ACHN (cell line): ENCODE measurements around the gene VAV2.

ENCODE experiments used
- DNase-seq: peaks from one replicate; pipeline ENCODE4 v3.0.0-alpha.2; 2015
- in situ Hi-C: cut with HindIII; loops from 2 replicates; pipeline ENCODE4 v1.10.0; 2017; ENCODE audit warnings: low sequenced_read_pairs, low pct_ligation_motif_present, low pct_unique_long_range_greater_than_20kb

Gene VAV2

DNA sequence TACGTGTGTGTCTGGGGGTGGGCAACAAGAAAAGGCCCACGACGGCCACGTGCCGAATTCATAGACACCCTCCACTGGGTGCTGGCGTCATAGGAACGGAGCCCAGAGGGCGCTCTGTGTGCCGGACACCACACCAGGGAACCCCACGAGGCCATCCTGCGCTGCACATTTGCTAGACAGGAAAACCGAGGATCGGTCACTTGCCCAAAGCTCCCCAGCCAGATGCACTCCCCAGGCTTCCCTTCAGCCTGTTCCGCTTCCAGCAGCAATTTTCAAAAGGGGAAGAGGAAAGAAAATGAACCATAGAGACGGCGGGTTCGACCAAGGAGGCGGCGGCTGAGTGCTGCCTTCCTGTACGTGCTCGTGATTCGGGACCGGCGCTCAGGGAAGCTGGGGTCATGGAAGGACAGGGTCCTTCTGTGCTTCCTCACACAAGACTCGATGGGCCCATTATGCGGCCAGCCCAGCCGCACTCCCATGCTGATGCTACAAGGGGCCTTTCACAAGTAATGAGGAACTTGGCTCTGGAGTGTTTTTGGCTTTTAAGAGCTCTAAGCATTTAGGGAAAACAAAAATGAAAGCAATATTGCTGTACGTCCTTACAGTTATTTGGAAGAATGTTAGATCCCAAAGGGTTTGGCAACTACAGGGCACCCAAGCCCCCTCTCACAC, 129.4 kb downstream of the VAV2 start:
- in situ Hi-C loops, result no loop called here
- no peak for DNase-seq

DNA sequence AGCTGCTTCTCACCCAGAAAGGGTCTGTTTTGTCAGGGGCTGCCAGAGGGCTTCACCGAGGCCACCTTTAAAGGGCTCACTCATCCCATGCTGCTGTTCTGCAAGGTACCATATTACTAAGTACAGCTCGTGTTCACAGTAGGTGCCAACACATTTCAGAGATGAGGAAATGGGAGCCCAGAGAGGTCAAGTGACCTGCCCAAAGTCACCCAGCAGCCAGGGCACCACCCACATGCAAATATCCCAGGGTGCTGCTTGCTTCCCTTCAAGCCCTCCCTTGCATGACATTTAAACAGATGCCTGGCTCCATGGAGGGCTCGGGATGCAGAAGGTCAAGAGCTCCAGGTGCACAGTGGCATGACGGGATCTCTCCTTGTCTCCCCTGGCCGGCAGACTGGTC, 130.4 kb downstream of the VAV2 start:
- no peak for DNase-seq
- in situ Hi-C loops, result no loop called here

DNA sequence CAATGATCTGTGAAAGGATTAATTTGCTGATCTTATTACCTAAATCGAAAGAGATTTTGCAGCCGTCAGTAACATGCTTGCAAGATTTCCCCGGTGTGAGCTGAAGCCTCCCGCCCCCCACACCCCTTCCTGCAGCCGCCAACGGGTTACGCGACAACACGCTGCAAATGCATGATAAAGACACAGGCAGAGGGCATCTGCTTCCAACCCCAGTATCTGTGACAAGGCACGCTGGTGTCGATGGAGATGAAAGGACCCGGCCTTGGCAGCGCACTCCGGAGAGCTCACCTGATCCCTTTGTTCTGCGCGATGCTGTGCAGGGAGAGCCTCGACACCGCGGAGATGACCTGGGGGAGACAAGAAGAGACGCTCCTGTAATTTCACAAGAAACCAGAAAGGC, 131.0 kb downstream of the VAV2 start:
- in situ Hi-C loops, result no loop called here
- no peak for DNase-seq

DNA sequence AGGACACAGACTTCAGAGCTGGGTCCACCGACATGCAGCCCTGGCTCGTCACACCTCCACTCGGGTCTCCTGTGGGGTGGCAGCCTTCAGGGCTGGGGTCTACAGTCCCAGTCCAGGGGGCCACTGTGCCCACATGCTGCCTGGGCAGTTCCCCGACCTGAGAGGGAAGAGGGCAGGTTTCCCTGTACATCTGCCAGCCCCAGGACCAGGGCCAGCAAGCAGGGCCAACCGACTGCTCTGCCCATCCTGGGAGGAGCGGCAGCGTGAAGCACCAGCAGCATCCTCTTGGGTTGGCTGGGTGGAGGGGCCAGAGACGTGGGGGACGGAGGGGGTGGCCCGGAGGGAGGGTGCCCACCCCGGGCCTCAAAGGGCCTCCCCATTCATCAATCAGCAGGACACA, 133.4 kb downstream of the VAV2 start:
- in situ Hi-C loops, result no loop called here
- no peak for DNase-seq

DNA sequence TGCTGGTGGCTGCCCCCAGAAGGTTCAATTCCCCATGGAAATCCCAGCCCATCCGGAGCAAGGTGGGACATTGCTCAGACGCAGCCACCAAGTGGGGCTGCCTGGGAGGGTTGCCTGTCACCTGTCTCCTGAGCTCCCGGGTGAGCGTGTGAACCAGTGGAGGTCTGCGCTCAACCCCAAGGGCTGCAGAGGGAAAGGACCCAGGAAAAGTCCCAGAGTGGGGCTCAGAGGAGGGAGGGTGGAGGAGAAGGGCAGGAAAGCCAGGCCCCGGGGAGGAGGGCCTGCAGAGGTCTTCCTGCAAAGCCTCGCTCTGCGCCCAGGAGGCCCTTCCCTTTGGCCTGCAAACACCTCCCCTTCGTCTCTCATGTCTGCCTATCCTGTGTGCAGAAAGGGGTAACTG, 134.5 kb downstream of the VAV2 start:
- in situ Hi-C loops, result no loop called here
- DNase-seq, result no peak

DNA sequence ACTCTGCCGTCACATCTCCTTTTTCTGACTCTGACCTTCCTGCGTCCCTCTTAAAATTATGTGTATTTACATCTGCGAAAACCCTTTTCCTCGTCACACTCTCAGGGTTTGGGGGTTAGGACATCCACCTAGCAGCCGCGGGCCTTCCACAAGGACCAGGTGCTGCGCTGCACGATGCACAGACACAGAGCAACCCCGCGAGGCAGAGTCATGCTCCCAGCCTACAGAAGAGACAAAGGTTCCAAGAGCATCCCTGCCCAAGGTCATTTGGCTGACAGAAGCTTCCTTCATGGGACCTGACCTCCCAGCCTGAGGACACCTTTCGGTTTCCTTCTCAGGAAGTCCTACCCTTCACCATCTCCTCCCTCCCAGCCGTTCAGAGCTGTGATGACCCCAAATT, 135.3 kb downstream of the VAV2 start:
- in situ Hi-C loops, result no loop called here
- DNase-seq, result no peak

DNA sequence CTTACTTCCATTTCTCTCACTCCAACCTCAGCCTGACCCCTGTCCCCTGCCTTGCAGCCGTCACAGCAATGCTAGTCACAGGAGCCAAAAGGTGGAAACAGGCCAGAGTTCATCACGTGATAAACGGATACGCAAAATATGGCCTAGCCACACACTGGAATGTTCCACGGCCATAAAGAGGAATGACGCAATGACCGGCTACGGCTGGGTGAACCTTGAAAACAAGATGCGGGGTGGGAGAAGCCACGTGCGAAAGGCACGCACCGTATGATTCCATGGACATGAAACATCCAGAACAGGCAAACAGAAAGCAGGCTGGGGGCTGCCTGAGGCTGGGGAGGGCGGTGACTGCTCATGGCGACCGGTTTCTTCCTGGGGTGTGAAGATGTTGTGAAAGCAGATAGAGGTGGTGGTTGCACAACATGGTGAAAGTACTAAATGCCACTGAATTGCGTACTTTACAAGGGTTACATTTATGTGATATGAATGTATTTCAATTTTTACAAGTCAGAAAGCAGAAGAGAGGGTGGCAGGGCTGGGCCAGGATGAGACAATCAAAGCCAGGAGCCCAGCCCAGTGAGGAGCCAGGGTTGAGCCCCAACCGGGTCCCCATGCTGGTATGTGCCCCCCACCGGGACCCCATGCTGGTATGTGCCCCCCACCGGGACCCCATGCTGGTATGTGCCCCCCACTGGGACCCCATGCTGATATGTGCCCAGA, 136.2 kb downstream of the VAV2 start:
- DNase-seq, result no peak
- in situ Hi-C loops, result no loop called here

DNA sequence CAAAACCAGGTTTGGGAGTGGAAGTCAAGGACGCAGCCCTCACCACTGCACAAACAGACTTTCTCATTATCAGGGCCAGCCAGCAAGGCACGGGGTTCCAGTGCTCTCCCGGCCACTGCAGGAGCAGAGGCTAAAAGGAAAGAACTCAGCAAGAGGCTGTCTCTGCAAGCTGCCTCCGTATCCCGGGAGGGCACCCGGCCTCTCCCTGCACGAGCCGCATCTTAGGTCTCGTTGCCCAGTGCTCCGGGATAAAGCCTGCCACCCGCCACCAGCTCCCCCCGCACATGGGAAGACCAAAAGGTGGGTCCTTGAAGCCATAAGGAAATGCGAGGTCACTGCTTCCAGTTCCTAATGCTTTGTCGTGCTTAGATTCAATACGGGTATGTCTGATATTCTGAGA, 136.8 kb downstream of the VAV2 start:
- in situ Hi-C loops, result no loop called here
- DNase-seq, result no peak

DNA sequence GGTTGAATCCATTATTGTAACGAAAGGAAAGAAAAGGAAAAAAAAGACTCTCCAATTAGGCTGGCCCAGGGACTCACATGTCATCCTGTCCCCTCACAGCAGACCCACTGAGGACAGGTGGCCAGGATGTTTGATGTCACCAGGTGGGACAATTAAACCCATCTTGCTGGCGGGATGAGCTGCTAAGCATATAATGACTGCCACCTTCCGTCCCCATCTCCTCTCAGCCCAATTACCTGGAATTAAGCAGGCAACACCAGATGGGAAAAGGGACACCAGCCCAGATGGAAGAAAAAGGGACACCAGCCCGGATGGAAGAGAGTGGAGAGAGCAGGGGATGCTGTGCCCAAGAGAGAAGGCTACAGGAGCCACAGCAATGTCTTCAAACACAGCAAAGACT, 137.4 kb downstream of the VAV2 start:
- in situ Hi-C loops, result no loop called here
- no peak for DNase-seq

DNA sequence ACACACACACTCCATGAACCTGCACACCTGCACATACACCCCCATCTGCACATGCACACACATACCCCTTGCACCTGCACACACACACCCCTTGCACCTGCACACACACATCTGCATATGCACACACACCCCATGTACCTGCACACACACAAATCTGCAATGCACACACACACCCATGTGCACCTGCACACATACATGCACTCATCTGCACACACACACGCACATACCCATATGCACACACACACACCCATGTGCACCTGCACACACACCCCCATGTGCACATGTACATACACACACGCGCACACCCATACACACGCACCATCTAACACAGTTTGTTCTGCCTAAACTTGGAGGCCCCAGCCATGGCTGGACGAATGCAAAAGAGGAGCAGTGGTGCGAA, 138.1 kb downstream of the VAV2 start:
- DNase-seq, result no peak
- in situ Hi-C loops, result no loop called here

DNA sequence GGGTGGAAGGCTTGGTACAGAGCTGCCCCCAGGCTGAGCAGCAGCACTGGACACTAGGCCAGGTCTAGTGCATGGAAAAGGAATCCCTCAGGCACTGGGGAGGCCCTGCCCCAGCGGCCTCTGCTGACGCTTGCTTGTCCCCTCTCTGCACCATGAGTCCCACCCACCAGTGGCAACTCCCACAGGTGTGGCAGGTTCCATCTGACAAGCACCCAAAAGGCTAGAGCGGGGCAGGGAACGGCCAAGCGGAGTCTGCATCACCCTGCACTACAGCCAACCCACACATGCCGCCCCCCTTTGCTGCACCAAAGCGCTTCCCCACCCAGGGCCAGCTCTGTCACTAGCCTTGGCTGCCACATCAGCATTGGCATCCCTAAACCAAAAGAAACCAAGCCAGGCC, 138.8 kb downstream of the VAV2 start:
- in situ Hi-C loops, result no loop called here
- no peak for DNase-seq

DNA sequence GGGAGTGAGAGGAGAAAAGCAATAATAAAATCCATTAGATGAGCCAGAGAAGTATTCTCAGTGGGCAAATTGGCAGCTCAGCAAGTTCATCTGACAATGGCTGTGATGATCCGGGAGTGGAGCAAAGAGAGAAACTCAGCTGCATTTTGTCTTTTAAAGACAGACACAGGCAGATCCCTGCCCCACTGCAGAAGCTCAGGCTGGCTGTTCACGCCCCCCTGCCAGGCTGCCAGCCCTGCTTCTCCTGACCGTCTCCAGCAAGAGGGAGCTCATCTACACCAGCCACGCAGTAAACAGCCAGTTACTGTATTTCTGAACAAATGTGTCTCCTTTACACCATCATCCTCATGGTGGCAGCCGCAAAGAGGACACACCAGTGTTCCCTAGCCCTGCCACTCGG, 139.7 kb downstream of the VAV2 start:
- in situ Hi-C loops, result no loop called here
- no peak for DNase-seq

DNA sequence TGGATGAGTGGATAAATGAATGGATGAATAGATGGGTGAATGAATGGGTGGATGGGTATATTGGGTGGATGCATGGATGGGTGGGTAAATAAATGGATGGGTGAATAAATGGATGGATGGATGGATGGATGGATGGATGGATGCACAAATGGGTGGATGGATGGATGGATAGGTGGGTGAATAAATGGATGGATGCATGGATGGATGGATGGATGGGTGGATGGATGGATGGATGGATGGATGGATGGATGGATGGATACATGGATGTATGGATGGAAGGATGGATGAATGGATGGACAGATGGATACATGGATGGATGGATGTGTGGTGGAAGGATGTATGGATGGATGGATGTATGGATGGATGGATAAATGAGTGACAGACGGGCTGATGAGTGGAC, 140.4 kb downstream of the VAV2 start:
- in situ Hi-C loops, result no loop called here
- no peak for DNase-seq

DNA sequence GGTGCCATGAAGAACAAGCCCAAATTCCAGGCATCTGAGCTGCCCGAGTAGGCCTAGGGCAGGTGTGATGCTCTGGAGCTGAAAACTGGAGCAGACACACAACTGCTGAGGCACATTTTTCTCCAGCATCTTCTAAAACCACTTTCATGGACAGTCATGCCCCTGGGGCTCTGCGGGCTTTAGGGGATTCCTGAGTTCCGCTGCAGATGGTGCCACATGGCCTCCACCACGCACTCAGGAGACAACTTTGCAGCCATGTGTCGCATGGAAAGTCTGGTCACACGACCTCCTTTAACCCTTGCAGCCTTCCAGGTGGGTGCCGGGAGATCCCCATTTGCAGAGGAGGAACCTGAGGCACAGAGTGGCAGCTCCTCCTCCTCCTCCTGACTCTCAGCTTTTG, 141.2 kb downstream of the VAV2 start:
- in situ Hi-C loops, result no loop called here
- DNase-seq, result no peak

DNA sequence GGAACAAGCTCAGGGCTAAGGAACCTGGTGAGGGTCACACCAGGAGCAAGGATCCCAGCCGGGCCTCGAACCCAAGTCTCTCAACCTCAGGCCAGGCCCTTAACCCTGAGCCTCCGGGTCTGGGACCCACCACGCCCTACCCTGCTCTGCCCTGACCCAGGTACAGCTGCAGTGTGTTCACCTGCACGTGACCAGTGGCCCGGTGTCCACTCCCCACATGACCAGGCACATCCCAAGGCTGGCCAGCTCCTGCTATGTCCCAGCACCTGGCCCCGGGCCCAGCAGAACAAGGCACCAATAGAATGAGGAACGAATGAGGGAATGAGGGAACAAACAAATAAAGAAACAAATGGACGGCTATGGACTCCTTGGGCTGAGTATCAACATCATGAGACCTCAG, 142.0 kb downstream of the VAV2 start:
- DNase-seq, result no peak
- in situ Hi-C loops, result no loop called here

DNA sequence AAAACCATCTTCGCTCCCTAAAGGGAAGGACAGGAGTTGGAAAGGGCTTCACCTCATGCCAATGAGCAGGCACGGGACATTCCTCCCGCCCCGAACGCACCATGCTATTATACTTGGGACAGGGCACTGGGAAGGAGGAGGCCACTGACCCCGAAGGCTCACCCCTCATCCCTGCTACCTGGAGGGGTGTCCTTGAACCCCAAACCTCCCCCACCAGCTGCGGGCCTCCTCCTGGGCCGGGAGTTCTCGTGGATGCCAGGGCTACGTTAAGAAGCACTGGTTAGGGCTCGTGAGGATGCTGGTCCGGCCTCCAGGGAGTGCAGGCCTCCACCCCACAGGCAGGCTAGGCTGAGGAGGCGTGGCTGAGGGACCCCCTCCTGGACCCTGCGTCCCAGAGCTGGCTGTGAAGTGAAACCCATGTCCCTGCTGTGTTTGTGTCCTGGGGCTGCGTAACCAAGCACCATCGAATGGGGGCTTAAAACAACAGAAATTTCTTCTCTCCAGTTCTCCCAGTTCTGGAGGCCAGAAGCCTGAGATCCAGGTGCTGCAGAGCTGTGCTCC, 142.9 kb downstream of the VAV2 start:
- no peak for DNase-seq
- in situ Hi-C loops, result no loop called here

DNA sequence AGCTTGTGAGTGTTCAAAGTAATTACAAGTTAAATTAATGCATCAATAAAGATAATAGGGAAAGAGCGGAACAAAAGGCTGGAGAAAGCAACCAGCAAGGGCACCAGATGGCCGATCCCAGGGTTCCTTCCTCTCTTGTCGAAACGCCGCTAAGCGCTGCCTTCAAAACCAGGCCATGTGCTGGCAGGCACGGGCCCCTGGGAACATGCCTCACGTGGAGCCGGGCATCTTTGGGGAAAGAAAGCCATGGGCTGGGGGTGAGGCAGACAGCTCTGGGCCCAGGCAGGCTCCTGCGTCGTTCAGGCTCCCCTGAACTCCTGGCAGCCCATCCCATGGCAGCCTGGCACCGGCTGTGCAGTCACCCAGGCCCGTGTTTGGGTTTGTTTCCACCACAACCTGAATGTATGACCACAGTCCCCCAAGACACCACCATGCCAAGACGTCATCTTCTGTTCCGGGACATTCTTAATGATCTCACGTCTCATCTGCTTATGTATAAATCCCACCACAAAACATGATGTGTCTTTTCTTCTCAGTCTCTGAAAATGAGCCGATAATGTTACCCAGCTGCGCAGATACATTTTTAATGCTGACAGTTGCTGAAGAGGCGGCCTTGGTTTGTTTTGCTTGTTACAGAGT, 143.5 kb downstream of the VAV2 start:
- in situ Hi-C loops, result no loop called here
- DNase-seq, result no peak

DNA sequence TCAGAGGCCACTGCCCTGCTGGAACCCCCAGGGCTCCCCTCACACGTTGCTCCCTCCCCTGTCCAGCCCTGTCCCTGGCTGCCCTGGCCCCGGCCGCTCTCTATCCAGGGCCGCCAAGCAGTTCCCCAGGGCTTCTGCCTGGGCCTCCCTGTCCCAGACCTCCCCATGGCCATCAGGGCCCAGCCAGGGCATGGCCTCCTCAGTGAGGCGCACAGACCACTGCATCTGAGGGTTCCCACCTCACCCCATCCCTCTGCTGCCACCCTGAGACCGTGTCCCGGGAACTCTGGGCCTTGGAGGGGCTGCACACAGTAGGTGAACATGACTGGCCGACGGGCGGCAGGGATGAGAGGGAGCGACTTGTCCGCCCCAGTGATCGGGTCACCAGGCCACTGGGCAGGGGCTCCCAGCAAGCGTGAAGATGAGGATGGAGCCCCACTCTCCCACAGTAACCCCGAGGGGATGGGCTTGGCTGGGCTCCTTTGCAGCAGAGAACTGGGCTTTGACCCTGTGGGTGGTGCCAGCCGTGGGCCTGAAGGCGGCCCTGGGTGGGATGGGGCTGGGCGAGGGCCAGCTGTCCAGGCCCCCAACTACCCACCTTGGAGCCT, 145.5 kb downstream of the VAV2 start:
- no peak for DNase-seq
- in situ Hi-C loops, result no loop called here

DNA sequence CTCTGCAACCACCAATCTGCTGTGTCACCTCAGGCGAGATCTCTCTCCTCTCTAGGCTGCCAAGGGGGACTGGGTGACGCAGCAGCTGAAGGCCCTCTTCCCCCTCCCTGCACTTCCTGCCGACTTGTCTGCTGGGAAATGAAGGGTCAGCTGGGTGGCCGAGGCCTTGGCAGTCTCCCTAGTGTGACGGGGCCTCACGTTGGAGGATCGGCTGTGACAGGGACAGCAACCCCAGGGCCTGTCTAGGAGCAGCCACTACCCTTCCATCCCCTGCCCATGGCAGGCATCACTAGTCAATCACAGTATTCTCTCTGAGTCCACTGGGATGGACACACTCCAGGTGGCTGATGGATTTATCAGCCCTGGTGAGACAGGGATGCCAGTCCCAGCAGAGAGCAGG, 146.7 kb downstream of the VAV2 start:
- no peak for DNase-seq
- in situ Hi-C loops, result no loop called here
